Bronchial epithelial cell (primary cell): Measurements from ENCODE around the gene SLC16A3. TPM values are rescaled to one million over a fixed set of nuclear protein-coding genes. Genes with fewer than 3 reads are reported as not detected.

Experiments
- DNase-seq: peaks from one replicate; pipeline ENCODE4 v3.0.0-alpha.2; 2010; ENCODE audit warnings: low read depth
- FAIRE-seq: peaks from 2 replicates; lab custom pipeline; 2011; peaks lifted over from hg19 to GRCh38; lab: Jason Lieb, UNC
- H3K27me3 ChIP-seq: 2 replicates; pipeline ENCODE4 v1.5.1; 2011; ENCODE audit warnings: low read length; ENCODE audit not compliant: control insufficient read depth, insufficient read depth
- H3K36me3 ChIP-seq: 2 replicates; pipeline ENCODE4 v1.5.1; 2011; ENCODE audit warnings: low read length; ENCODE audit not compliant: control insufficient read depth, insufficient read depth
- H3K4me3 ChIP-seq: 2 replicates; pipeline ENCODE4 v1.5.1; 2011; ENCODE audit warnings: mild to moderate bottlenecking, low read depth, low read length, control low read depth
- CTCF ChIP-seq: IDR thresholded peaks from 2 replicates; pipeline ENCODE4 v1.5.1; 2011; ENCODE audit warnings: mild to moderate bottlenecking, moderate library complexity, low read length, control low read depth, inconsistent platforms; ENCODE audit not compliant: insufficient read depth, severe bottlenecking
- total RNA-seq: library from RNA; depleted of rRNA; stranded (reverse); fragments of >200 nt; gene quantifications from 2 replicates; pipeline ENCODE4 v1.2.1, GENCODE V29; 2014

SLC16A3 gene
- total RNA-seq: 162 and 205 TPM in 2 replicates

GRCh38 chr17:82228842-82229697 is at the start of gene SLC16A3:
Gene SLC16A3, plus strand, starts transcription at chr17:82229042. Its CDS starts 6,967 bp downstream, at chr17:82236009.
- Histone ChIP-seq H3K4me3 (peak within 1 kb of the TSS; percentile 89), H3K27me3 (no peaks in the 10 kb centered on the region), H3K36me3 (peaks cover 5% of the 10 kb centered on the region)
- peak; percentile 45 for DNase-seq
- TF ChIP-seq CTCF: no peak
- FAIRE-seq: no peak

- H3K27me3 ChIP-seq: no peaks in the 10 kb centered on the region
- peaks cover 3% of the 10 kb centered on the region for H3K36me3 ChIP-seq
- no peak overlapping the region for H3K4me3 ChIP-seq
- no peak for TF ChIP-seq CTCF
- FAIRE-seq (no peak), DNase-seq (no peak)
These were observed 49.4 kb upstream of the SLC16A3 start for GRCh38 chr17:82179412-82179811.

DNA sequence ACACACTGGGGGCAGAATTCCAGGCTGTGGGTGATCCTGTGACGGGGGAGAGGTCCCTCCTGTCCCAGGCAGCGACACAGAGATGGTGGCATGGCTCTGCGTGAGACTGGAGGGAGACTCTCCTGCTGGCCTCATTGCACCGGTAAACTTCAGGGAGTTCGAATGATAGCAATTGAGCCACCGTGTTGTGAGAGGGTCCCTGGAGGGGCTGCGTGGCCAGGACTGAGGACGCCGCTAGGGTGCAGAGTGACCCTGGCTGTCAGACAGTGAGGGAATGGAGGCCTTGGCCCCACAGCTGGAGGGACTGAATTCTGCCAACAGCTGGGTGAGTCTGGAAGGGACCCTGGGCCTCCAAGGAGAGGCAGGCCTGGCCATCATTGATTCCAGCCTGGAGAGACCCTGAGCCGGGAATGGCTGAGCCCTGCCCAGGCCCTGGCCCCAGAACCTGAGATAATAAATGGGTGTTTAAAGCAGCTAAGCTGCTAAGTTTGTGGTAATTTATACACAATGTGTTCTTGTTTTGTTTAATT is 48.8 kb upstream of the SLC16A3 start:
- no peak for DNase-seq
- Histone ChIP-seq H3K36me3 (peaks cover 4% of the 10 kb centered on the region), H3K27me3 (no peaks in the 10 kb centered on the region), H3K4me3 (no peak overlapping the region)
- no peak for TF ChIP-seq CTCF
- no peak for FAIRE-seq

GRCh38 chr17:82180776-82181528 is 47.9 kb upstream of the SLC16A3 start:
- Histone ChIP-seq H3K4me3 (no peak overlapping the region), H3K36me3 (peaks cover 5% of the 10 kb centered on the region), H3K27me3 (no peaks in the 10 kb centered on the region)
- DNase-seq (no peak), FAIRE-seq (no peak)
- no peak for TF ChIP-seq CTCF

- Histone ChIP-seq H3K4me3 (no peak overlapping the region), H3K36me3 (peaks cover 8% of the 10 kb centered on the region), H3K27me3 (no peaks in the 10 kb centered on the region)
- DNase-seq (no peak), FAIRE-seq (no peak)
- TF ChIP-seq CTCF: no peak
These were observed 44.1 kb upstream of the SLC16A3 start for GRCh38 chr17:82184761-82185160.
